ENCODE data around the gene GLRX.
"Not testable (repeated sequence)": the region's sequence is repeated elsewhere in the genome, so short reads cannot be mapped to it uniquely, and the experiment has no call there.

The GLRX gene

DNA sequence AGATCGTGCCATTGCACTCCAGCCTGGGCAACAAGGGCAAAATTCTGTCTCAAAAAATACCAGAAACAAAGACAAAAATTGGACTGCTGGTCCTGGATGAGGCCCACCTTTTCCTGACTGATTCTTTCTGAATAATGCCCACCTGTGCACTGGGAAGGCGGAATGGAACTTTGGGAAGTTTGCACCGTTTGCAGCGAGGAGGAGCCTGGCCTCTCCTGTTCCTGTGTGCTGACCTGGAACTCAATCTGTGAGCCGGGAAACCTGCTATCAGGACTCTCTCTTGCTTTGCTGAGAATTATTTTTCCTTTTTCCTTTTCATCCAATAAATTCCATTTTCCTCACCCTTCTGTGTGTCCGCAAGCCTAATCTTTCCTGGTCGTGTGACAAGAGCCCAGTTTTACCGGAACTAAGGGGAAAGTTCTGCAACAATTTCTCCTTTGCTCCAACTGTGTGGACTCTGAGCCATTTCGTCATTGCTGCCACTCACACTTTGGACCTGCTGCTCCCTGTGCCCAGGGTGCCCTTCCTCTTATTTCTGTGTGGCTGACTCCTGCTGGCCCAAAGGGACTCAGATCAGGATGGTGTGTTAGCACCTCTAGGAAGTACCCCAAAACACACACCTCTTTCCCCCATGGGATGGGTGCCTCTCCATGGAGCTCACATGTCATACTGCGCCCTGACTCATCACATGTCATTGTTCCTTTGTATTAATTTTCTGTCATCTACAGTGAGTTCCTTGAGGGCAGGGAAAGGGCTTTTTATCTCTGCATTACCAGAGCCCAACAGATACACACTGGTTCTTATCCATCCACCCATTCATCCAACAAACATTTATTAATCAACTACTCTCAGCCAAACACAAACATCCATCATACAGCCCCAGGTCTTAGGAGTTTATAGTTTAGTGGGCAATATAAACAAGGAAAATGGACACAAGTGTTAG, 4.7 kb upstream of the GLRX start:
- no peak for DNase-seq (ENCODE audit: low read depth in 2 of 2)

DNA sequence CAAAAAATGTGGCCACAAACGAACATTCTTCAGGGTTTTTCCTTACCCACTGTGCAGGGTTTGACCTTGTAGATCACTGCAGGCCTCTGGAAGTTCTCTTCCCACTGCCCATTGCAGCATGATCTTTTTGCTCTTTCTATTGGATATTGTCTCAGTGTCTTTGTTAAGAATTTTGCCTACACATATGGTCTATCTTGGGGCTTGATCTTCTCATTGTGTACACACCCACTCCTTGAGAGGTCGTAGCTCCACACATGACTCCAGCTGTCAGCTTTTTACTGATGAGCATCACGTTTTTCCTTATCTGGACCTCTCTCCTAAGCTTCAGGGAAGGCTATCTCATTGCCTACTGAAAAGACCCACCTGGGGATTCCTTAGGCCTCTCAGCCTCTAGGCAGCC, 3.0 kb upstream of the GLRX start:
- no peak for DNase-seq (ENCODE audit: low read depth in 2 of 2)

DNA sequence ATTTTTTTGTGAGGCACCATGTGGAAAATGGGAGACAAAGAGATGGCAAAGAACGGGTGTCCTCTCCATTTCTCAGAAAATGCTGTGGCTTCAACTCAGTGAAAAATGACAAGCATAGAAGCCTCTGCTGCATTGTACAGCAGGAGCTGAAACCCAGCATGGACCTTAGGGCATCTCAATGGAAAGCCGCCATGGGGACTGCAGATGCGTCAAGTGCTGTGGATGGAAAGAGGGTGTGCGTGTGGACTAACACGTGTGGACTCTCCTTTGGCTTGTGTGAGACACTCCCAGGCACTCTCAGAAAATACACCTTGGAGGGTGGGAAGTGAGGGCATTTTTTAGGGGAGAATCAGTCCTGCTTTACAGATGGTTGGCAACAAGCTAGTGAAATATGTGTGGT, 2.2 kb upstream of the GLRX start:
- DNase-seq (ENCODE audit: low read depth in 2 of 2) = no peak

DNA sequence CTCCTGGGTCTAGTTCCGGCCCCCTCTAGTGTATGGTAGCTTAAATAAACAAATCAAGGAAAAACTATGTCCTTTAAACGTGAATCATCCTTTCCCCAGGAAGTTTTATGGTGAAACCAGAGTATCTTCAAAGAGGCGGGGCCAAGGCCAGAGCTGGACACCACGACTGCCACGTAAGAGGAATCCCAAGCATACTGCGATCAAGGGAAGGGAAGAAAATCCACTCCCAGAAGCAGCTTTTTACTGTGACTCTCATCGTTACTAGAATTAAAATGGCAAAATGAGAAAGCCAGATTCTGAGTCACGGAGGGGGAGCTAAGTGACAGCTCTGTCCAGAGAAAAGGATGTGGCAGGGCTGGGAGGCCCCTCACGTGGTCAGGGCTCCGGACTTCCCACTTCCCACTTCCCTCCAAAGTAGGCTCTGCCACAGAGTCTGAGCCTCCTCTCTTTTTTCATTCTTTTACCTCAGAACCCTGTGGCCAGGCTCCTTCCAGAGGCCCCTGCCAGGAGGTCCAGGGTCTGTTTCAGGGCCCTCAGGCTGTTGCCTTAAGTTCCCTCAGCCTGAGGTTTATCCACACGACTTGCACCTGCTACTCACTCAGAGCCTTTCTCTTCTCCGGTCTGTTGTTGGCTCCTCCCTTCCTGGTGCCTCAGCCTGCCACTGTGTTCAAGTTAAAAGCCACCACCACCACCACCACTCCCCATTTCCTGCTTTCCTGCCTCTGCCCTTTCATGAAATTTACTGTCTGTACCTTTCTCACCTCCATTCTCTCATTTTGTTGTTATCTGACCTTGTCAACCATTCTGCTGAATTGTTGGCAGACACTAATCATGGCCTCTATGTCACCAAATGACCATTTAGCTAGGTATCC, 1.4 kb upstream of the GLRX start:
- peak in 1 of 2 donors; percentile 26 for DNase-seq (ENCODE audit: low read depth in 2 of 2)

DNA sequence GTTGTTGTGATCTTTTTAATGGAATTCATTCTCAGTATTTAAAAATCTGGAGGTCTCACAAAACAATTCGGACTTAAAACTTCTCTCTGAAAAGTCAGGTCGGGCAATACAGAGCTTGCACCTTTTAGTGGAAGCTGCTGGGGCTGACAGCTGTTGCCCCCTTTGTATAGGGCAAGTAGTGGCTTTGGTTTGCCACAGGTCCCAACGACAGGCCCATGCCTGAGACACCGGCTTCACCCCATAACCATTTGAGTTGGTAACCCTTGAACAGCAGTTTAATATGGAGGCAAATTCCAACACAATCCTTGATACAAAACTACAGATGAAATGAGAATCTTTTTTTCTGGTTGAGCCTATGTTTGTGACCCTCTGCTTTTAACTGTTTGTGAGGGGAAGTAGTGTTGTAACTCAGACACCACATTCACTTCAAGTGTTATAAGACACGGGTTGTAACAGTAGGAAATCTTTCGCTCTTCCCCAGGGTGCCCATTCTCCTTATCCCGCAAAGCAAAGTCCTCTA, 752 bp upstream of the GLRX start:
- no peak for DNase-seq (ENCODE audit: low read depth in 2 of 2)

DNA sequence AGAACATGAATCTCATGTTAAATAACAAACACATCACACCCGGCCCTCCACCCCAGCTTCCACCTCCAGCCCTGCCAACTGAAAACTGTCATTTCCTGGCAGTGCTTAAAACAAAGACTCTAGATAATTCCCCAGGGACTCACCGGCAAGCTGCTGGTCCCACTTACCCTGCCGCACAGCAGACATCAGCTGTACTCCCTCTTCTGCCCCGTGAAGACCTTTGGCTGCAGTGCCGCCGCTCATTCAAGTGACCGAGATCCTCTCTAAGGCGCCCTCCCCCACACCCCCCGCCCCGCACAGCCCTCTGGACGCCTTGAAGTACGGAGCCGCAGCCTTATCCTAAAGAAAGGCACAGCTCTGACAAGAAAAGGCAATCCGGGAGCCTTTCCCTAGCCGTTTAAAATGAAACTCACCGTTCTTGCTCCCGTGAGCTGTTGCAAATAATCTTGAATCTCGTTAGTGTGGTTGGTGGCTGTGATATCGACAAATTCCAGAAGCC, 434 bp downstream of the GLRX start:
- no peak for DNase-seq (ENCODE audit: low read depth in 2 of 2)

DNA sequence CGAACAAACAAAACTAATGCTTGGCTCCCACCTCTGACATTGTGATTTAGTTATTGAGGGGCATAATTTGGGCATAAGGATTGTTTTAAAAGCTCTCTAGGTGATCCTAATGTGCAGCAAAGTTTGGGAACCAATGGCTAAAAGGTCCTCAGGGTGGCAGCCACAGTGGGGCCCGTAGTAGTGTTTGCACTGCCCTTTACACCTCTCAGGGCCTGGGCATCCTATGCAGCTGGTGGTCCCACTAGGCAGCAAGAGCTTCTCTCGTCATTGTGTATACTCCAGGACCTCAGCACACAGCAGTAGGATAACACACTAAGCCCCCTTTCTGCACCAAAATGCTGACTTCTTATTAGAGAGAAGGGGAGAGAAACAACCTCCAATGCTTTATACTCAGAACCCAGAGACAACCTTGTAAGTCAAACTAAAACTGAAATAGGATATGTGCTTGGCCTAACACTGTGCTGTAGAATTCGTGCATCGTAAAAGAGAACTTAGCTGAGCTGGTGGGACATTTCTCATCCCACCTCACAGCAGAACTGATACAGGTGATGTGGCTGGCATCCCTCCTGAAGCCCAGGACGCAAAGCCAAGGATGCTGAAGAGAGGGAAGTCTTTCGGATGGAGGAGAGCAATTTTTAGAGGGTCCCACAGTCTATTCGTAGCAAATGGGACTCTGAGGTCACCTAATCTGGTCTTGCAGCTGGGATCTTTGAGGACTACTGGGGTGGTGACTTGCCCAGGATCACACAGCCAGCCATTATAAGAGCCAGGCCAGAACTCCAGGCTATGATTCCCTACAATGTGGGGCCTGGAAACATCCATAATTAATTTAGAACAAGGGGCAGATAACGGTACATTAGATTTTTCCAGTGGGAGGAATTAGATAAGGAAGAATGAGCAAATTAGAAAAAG, 1.2 kb downstream of the GLRX start:
- no peak for DNase-seq (ENCODE audit: low read depth in 2 of 2)

DNA sequence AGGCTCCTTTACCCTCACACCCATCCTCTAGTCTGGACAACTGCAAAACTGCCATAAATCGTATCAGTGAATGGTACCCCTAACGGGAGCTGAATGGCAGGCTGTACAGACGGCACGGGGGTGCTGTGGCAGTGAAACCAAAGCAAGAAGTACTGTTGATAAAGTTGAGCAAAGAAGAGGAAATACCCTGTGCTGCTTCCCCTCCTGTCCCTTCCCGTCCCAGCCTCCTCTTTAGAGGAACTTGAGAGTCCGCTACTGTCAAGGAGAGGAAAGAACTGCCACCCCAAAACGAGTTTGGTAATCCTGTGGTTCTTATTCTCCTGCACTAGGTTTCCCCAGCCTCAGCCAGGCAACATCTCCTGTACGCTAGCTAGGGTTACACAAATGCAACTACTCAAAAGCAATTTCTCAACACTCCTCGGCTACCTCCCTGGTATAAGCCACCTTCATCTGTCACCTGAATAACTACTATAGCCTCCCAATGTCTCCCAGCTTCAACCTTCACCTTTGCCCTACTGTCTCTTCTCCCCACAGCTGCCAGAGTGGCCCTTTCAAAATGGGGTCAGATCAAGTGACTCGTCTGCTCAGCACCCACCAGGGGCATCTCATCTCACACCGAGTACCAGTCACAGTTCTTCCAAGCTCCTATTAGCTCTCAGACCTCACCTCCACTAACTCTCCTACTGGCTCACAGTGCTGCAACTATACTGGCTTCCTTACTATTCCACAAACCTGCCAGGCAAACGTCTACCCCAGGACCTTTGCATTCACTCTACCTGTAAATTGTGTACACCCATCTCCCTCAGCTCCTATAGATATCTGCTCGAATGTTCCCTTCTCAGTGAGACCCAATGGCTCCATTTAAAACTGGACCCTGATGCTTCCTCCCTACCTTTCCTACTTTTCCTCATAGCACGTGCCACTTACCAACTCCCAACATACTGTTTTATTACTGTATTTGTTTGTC, 4.1 kb downstream of the GLRX start:
- DNase-seq (ENCODE audit: low read depth in 2 of 2) = no peak

DNA sequence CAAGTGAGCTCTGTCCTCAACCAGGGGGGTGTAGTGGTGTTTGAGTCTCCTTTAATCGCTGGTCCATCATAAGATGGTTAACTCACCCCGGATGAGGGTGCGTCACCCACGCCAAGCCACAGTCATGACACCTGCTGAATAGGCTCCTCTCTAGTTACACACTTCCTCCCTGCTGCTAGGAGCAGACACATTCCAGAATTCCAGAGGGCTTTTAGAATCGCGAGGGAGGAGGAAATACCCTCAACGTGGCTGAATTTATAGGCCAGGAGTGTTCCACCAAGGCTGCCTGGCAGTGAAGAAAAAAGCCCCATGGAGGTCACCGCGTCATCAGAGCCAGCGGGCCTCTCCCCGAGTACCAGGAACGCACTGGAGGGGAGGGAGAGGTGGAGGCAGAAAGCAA, 5.1 kb downstream of the GLRX start:
- DNase-seq (ENCODE audit: low read depth in 2 of 2) = no peak

DNA sequence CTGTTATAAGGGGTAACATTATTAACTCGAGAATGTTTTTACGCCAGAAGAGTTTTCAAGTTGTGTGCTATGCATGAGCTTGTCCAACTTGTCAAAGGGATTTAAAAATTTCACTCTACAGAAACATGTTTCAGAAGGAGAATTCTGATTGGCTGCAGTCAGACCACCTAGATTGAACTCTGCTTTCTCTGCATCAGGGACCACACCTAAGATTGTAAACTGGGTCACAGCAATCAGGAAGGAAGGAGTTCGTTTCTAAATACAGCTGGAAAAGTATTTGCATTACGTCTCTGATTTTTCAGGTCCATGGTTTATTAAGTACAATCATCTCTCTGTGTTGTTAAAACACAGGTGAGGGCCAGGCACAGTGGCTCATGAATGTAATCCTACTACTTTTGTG, 5.8 kb downstream of the GLRX start:
- no peak for DNase-seq (ENCODE audit: low read depth in 2 of 2)

DNA sequence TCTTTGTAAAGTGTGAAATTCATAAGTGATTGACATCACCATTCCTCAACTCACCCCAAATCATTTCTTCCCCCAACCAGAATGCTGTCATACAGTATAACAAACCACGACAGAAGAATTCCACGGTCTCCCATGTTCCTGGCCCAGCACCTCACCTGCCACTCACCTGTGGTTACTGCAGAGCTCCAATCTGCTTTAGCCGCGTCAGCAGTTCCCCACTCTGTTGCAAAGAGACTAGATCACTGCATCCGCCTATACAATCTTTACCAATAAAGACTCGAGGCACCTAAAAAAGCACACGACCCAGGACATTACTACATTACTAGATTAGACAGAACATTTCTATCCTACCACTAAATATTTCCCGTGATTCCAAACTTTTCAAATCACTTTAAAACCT, 6.2 kb downstream of the GLRX start:
- DNase-seq (ENCODE audit: low read depth in 2 of 2) = no peak

DNA sequence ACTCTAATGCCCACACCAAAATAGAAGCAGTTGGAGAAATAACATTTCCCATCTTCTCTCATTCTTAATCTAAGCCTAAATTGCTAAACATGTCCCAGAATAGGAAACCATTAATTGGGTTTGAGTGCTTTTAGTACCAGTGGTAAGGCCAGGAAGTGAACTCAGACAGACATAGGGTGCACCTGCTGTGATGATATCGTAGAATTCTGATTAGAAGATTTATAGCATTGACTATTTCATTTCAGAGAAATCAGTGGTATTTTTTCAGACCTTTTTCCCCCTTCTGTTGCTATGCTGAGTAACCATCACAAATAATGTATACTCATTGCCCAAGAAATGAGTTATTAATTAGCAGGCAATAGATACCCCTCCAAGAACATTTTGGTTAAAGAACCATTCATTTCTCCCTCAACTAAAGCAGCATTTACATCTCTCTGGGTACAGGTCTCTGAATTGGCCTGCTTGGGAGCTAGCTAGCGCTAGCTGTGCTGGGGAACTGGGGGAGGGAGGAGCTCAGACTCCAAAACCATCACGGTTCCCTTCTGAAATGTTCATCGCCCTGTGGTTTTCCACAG, 7.3 kb downstream of the GLRX start:
- DNase-seq (ENCODE audit: low read depth in 2 of 2) = no peak

DNA sequence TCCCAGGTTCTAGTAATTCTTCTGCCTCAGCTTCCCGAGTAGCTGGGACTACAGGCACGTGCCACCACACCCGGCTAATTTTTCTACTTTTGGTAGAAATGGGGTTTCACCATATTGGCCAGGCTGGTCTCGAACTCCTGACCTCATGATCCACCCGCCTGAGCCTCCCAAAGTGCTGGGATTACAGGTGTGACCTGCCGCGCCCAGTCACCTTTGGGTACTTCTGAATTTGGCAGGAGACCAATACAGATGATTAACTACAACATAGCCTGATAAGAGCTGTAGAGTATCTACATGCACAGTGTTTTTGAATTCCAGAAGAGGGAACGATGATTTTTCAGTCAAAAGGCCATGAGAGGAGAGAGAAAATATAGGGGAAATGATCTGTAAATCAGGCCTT, 9.5 kb downstream of the GLRX start:
- not testable (repeated sequence) for DNase-seq (ENCODE audit: low read depth in 2 of 2)

DNA sequence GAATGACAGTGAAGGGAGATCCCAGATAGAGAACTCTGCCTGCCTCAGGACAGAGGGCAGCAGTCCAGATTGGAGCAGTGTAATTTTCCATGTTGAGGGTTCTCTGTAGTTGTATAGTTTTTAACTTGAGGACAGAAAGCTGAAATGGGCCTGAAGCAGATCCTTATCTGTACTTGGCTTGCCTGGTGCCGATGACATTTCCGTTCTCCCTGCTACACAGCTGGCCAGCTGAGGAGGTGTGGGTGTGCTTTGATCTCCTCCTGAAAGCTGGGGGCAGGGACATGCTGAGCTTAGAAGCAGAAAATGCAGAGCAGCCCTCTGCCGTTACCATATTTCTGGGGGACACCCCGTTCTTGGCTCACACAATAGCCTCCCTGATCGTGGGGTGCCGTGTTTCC, 10.5 kb downstream of the GLRX start:
- DNase-seq (ENCODE audit: low read depth in 2 of 2) = no peak

DNA sequence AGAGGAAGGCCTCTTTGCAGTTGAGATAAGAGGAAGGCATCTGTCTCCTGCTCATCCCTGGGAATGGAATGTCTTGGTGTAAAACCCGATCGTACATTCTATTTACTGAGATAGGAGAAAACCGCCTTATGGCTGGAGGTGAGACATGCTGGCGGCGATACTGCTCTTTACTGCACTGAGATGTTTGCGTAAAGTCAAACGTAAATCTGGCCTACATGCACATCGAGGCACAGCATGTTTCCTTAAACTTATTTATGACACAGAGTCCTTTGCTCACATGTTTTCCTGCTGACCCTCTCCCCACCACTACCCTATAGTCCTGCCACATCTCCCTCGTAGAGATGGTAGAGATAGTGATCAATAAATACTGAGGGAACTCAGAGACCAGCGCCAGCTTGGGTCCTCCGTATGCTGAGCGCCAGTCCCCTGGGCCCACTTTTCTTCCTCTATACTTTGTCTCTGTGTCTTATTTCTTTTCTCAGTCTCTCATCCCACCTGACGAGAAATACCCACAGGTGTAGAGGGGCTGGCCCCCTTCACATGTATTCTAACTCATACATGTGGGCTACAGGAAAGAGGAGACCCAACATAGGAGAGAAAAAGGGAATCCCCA, 11.0 kb downstream of the GLRX start:
- DNase-seq (ENCODE audit: low read depth in 2 of 2) = not testable (repeated sequence)

DNA sequence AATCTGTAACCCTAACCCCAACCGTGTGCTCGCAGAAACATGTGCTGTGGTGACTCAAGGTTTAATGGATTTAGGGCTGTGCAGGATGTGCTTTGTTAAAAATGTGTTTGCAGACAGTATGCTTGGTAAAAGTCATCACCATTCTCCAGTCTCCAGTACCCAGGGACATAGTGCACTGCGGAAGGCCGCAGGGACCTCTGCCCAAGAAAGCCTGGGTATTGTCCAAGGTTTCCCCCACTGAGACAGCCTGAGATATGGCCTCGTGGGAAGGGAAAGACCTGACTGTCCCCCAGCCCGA, 11.5 kb downstream of the GLRX start:
- DNase-seq (ENCODE audit: low read depth in 2 of 2) = not testable (repeated sequence)

DNA sequence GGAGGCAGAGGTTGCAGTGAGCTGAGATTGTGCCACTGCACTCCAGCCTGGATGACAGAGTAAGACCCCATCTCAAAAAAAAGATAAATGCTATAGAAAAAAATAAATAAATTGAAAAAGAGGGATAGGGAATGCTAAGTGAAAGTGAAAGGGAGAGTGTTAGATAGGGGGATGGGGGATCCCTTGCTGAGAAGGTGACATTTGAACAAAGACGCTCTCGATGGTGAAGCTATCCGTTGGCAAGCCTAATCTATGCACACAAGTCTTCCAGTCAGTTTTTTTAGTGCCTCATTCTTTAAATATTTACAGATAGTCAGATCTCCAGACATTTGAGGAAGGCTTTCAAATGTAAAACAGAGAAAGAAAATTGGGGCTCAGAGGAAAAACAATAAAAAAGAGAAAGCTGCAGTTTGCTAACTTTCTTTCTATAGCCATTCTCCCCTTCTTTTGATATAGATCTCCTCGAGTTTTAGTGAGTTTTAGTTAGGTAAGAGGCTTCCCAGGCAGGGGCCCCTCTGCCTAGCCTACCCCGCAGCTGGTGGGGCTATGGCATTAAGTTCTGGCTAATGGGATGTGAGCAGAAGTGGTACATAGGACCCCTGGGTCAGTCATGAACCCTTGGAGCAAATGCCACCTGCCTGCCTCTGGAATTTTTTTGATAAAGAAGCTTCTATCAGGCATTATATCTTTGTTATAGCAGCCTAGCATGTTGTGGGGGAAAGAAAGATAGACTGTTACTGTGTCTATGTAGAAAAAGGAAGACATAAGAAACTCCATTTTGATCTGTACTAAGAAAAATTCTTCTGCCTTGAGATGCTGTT, 12.0 kb downstream of the GLRX start:
- DNase-seq (ENCODE audit: low read depth in 2 of 2) = no peak

DNA sequence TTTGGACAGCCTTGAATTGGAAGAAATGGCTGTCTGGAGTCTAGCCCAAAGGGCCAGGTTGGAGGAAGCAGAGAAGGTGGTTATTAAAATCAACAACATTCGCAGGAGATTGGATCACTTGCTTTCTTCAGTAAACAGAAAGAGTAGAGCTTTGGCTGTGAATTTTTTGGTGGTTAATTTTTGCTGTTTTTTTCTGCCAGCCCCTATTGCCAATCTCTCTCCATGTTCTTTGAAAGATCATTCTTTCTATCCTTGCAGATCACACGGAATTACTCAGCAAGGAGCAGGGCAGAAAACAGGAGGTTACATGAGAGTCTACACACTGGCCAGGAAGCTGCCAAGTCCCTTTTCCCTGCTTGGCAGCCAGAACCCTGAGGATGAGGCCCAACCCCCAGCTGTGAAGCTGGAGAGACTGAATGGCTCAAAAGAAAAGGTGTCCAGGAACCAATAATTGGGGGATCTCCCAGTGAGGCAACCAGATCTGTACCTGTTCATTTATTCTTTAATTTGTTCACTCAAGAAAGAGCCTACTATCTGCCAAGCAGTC, 13.0 kb downstream of the GLRX start:
- no peak for DNase-seq (ENCODE audit: low read depth in 2 of 2)
